Retina (tissue), 1 donor: Measurements from ENCODE around the gene JARID2.
"Not testable (repeated sequence)": the region's sequence is repeated elsewhere in the genome, so short reads cannot be mapped to it uniquely, and the experiment has no call there.

Experiments used
- DNase-seq: peaks from one replicate; pipeline ENCODE4 v3.0.0-alpha.2; 2016

JARID2 gene

DNA sequence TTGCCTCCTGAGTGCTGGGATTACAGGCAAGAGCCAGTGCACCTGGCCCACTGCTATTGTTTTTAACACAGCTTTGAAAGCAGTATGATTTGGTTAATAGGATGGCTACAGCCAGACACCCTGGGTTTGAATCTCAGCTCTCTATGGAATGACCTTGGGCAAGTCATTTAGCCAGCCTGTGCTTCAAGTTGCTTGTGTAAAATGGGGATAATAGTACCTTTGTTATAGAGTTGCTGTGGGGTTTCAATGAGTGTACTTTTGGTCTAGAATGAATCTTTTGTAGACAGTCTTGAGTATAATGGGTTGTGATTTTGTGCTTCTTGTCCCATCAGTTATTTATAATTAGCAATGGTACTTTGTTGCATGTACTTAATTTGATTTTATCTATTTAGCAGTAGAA, 70.9 kb downstream of the JARID2 start:
- no peak for DNase-seq

DNA sequence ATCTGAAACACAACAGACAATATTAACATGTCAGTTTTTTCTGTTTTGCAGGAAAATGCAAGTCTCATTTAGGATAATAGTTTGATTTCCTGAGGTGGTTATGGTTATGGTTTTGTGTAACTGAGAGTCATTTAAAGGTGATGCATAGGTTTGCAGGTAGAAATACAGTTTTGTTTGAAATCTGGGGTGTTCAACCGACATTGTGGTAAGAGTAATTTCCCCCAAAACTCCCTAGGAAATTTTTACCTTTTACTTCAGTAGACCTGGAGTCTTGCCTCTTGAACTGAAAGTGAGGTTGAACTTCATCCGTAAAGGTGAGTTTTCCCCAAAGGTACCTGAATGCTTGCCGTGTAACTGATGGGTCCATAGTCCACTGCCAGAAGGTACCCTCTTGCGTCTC, 71.4 kb downstream of the JARID2 start:
- no peak for DNase-seq

DNA sequence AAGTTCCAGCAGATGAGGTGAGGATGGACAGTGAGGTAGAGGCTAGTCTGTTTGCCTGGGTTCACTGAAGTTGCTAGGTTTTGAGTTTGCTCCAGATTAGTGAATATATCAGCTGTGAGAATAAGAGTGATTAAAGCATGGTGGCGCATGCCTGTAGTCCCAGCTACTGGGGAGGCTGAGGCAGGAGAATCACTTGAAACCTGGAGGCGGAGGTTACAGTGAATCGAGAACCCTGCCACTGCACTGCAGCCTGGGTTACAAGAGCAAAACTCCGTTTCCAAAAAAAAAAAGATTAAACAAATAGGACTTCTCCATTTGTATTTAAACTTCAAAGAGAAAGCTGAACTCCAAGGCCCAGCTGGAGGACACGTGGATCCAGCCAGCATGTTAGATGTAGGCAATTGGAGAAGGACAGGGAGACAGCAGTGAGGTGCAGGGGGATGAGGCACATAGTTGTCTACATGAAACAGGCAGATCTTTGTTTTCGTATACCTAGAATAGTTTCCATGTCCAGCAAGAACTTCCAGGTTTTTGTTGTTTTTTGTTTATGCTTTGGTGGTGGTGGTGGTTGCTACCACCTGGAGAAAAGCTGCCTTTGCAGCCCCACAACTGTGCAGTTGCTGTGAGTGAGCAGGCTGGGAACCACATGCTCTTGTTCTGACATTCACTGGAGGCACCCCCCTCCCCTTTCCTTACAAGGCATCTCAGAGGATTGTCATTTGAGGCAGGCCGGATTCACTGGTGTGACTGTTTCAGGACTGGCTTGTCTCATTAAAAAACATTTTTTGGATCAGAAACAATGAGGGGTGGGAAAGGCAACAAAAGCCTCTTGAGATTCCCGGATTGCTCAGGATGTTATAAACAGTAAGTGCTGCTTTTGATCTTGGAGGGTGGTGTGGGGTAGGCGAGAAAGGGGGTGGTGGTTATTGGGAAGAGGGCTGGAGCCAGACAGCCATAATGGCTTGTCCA, 72.3 kb downstream of the JARID2 start:
- peak; percentile 62 for DNase-seq

DNA sequence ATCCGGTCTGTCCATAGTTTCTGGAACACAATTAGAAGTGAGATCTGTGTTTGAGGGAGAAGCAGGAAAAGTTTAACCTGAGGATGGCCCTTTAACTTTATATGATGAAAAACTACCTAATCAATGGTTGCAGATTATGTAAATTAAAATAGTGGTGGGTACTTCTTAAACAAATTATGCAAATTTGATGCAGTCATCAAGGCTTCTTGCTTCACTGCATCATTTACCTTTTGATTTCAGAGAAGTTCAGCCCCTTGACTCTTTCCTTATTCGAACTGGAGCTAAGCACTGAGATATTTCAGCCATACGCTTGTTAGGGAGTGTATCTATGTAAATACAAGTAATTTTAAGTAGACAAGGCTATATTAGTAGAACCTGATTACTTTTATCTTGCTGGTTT, 73.8 kb downstream of the JARID2 start:
- no peak for DNase-seq

DNA sequence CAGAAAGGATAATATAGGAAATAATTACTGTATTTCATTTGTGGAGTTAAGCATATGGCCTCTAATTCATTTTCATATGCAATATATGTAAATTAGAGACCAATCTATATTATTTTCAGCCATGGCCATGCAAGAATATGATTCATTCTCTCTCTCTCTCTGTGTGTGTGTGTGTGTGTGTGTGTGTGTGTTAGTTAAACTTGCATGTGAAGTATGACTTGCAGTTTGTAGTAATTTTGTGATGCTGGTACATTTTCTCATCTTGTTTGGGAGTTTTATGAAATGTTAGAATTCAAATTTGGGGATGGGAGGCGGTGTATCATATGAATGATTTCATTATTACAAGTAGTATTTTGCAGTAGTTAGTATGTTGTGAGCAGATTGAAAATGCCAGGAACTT, 74.8 kb downstream of the JARID2 start:
- DNase-seq, result no peak

DNA sequence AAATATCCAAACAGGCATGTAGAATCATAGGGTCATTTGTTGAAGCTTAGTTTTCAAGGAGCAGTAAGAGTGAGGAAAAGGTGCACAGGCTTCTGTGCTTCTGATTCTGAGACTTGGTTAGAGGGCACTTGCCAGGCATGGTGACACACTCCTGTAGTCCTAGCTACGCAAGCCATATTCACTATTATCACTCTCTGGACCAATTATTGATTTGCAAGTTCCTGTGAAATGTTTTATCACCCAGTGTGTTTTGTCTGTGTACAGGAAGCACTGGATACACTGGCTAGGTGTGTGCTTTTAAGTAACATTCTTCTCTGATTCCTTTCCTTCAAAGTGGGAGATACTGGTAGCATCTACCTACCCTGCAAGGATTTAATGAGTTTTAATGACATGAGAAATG, 76.3 kb downstream of the JARID2 start:
- no peak for DNase-seq

DNA sequence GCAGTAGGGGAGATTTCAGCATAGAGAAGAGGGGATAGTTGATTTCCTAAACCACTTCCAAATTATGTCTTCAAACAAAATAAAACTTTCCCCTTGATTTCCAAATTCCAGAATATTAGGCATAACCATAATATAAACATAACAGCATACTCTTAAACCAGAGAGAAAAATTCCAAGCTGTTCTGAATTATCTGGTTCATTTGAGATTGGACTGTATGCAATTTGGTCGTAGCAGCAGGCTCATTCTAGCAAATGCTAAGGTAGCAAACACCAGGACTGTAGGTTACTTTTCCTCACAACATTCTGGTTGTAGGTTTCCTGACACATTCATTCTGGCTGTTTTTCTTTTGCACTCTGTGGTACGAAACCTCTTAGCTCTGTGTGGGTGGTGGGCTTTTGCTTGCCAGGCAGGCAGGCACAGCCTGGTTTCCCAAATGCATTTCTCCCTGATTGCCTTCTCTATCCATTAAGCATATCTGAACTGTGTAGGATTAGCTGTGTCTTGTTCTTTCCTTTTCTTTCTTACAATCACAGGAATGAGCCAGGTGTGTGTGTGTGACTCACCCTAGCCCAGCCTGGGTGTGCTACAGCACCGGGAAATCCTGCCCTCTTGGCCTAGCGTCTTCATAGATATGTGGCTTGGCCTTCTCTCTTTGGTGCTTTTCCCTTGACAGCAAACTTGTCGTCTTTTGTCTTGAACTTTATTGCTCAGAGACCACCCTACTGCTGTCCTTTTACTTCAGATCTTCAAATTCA, 77.1 kb downstream of the JARID2 start:
- no peak for DNase-seq

DNA sequence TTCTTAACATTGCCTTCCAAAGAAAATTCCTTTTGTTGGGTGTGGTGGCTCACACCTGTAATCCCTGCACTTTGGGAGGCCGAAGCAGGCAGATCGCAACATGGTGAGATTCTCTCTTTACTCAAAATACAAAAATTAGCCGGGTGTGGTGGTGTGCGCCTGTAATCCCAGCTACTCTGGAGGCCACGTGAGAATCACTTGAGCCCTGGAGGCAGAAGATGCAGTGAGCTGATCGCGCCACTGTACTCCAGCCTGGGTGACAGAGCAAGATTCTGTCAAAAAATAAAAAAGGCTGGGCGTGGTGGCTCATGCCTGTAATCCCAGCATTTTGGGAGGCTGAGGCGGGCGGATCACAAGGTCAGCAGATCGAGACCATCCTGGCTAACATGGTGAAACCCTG, 77.7 kb downstream of the JARID2 start:
- not testable (repeated sequence) for DNase-seq

DNA sequence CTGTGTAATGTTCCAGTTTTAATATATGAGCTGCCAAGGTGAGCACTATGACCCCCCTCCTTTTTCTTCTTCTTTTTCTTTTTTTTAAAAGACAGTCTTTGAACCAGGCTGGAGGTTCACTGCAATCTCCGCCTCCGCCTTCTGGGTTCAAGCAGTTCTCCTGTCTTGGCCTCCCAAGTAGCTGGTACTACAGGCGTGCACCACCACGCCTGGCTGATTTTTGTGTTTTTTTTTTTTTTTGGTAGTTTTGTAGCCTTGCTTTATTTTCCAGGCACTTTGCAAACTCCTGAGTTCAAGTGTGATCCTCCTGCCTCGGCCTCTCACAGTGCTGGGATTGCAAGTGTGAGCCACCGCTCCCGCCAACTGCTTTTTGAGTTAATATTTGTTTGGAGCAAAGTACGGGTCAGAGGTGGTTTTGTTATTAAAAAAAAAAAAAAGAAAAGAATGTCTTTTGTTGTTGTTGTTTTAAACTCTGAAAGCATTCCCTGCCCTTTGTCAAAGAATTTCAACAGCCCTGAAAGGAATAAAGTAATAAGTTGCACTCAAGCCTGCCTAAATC, 78.6 kb downstream of the JARID2 start:
- no peak for DNase-seq

DNA sequence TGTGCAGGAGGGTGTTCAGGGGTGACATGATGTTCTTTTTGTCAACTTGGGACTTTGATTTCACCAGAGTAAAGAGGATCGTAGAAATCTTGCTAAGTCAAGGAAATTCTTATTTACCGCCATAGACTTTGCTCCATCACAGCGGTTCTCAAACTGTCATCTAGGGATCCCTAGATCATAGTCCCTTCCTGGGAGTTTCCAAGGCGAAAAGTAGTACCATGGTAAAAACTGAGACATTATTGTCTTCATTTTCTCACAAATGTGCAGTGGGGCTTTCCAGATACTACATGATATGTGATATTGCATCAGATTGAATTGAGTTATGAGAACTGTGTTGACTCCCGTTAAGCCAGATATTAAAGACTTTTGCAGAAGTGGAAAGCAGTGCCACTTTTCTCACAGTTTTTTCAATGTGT, 79.7 kb downstream of the JARID2 start:
- no peak for DNase-seq

DNA sequence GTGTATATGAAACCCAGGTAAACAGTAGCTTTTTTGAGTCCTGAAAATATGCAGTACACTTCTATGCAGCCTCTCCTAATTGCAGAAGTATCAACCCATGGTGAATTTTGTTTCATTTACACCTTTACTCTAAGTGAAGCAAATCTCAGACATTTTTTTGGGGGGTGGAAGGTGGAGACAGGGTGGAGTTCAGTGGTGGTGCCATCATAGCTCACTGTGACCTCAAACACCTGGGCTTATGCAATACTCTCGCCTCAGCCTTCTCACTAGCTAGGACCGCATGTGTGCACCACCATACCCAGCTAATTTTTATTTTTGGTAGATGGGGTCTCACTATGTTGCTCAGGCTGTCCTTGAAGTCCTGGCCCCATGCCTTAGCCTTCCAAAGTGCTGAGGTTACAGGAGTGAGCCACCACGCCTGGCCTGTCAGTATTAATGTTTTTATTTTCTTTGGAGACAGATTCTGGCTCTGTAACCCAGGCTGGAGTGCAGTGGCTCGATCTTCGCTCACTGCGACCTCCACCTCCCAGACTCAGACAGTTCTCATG, 80.3 kb downstream of the JARID2 start:
- DNase-seq, result no peak

DNA sequence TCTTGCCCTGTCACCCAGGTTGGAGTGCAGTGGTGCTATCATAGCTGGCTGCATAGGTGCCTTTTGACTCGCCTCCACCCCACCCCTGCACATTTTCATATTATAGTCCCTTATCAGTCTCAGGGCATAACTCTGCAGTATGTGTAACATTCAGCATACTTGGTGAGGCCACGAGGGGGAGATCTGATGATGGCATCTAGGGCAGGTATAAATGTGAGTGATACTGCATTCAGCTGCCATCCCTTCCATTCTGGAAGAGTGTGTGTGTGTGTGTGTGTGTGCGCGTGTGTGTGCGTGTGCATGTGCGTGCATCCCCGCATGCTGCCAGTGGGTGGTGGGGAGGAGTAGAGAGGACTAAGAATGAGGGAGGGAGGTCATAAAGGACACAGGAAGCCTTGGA, 81.4 kb downstream of the JARID2 start:
- no peak for DNase-seq

DNA sequence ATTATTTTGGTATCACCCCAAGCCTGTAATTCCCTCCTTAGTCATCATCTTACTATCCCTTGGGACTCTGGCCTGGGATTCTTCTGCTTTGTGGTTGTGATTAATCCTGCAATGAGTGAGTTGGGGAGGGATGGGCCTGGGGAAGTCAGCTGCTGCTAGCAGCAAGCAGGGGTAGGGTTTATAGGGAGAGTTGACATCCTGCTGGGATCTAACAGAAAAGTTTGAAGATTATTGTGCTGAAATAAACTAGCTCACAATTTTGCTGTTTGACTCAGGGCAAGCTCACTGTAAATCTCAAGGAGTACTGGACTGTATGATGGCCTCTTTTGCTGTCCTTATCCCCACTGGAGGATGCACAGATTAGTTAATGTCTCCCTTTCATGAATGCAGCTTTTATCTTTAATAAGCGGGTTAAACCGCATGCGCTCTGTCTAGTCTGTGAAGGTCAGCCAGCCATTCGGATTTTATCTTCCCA, 83.4 kb downstream of the JARID2 start:
- DNase-seq, result peak; percentile 39

DNA sequence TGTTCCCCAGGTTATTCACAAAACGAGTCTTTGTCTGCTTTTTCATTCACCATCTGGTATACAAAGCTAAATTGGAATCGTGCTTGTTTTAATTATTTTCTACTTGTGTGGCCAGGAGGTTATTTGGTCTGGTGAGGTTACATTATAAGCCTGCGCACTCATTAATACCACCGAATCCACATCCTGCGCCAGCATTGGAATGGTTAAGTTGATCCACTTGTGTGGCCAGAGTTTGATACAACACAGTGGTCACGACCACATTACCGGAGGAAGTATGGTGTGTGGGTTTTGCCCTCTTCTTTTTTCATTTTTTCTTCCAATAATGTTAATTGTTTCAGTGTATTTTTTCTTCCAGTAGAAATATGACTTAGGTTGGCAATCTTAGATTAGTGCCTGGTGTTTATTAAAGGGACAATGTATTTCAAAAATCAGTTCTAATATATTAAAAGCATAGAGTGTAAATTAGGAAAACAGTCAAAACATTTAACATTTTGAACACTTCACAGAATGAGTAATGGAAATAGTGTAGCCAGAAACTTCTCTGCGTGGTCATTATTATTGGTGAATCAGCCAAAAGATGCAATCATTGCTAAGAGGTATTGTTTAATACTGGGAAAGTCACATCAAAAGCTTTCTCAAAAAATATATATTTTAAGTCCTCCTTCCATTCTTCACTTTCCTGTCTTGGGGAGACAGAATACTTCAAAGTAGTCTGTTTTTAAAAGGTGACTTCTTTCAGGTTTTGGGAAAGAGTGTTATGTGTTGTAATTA, 84.5 kb downstream of the JARID2 start:
- DNase-seq, result no peak

DNA sequence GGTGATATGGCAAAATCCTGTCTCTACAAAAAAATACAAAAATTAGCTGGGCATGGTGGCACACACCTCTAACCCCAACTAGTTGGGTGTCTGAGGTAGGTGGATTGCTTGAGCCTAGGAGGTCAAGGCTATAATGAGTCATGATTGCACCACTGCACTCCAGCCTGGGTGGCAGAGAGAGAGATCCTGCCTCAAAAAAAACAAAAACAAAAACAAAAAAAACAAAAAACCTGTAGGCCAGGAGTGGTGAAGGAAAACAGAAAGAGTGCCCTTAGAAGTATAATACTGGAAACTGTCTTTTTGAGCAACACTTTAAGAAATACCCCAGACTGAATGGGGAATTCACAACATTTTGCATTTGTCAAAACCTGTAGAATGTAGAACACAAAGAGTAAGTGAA, 85.3 kb downstream of the JARID2 start:
- DNase-seq, result no peak

DNA sequence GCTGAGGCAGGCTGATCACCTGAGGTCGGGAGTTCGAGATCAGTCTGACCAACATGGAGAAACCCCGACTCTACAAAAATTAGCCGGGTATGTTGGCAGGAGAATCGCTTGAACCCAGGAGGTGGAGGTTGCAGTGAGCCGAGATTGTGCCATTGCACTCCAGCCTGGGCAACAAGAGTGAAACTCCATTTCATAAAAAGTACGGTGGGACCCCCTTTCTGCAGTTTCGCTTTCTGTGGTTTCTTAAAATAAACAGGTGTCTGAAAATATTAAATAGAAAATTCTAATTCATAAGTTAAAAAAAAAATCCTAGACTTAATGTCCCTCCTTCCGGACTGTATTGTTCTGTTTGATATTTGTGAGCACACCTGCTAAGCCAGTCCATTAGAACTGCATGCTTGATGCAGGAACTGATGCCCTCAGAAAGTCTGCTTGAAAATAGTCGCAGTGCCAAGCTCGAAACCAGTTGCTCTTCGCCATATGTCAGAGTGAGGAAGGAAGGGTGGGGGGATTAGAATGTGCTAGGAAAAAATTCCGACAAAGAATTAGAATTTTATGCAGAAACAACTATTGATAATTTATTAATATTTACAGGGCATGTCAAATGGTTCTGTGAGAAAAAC, 85.9 kb downstream of the JARID2 start:
- no peak for DNase-seq

DNA sequence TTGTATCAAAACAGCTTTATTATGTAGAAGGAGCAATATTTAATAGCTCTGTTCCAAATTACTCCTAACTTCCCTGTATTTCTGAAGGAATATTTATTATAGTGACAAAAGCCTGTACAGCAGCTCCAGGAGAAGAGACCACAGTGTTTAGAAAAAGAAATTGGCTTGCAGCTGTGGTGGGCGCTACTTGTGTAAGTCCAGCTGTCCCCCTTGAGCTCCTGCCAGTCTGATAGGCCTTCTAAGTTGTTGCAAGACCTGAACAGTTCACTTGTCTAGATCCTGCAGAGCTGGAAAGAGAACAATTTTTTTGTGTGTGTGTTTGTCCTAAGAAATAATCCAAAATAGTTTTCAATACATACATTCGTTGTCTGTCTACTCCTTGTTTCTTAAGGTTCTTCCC, 86.6 kb downstream of the JARID2 start:
- no peak for DNase-seq

DNA sequence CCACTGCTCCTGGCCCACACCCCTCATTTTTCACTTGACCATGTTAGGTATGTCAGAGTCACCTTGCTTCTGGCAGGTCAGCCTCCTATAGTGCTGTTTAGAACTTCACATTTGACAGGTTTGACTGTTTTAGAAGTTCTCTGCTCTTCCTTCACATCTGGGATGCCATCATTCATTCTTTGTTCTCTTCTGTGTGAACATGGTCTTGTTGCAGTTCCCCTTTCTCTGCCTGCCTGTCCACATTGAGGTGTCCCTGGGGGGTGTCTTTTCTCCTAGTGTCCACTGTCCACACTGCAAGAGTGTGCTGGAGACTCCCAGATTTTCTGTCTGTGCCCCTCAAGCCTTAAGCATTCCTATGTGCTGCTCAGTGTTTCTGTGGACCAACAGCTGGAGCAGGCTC, 89.5 kb downstream of the JARID2 start:
- no peak for DNase-seq

DNA sequence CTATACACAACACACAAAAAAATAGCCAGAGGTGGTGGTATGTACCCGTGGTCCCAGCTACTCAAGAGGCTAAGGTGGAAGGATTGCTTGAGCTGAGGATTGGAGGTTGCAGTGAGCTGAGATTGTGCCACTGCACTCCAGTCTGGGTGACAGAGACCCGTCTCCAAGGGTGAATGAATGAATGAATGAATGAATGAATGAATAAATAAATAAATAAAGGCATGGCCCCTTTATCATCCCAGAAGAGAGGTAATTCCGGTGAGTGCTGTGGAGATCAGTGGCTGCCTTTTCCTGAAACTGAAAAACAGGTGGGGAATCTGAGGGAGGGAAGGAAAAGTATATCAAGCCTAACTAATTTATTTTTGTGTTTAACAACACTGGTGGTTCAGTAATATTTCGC, 90.0 kb downstream of the JARID2 start:
- DNase-seq, result no peak

DNA sequence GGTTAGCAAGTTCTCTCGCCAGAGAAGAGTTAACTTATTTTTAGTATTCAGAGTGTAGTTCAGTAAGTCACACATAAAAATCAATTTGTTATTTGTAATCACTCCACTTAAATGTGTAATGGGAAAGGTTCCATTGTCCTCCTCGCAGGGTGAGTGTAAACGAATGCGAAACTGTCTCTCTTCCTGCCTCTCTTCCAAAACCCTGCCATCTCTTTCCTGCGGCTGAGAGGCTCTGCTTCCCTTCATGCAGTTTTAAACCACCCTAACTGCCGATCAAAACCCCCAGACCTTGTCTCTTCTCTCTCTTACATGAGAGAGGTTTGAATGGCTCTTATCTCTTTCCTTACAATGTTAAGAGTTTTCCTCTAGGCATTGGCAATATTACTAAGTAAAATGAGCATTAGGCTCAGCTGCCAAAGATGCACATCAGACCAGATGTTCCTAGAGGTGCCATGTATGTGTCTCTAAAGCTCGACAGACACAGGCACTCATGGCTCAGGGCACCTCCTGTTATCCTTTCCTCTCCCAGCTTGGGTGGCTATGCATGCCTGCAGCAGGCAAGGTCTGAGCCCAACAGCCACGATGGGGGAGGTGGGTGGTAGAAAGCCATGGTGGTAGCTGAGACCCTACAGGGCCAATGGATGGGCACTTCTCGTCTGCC, 91.2 kb downstream of the JARID2 start:
- no peak for DNase-seq

DNA sequence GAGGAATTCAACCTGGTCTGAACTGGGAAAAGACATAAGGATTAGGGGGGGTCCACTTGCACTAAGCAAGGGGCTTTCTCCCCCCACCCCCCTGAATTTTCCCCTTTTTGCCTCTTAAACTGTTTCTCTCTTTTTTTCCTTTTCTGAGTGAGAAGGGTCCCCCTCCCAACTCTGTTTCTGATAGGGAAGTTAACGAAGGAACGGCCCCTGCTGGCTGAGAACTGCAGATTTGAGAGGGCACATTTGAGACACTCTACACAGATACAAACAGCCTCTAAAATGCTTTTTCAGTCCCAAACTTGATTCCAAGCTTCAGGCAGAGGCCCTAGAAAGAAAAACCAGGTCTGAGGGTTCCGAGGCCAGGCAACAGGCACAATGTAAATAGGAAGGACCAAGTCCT, 91.7 kb downstream of the JARID2 start:
- DNase-seq, result no peak

DNA sequence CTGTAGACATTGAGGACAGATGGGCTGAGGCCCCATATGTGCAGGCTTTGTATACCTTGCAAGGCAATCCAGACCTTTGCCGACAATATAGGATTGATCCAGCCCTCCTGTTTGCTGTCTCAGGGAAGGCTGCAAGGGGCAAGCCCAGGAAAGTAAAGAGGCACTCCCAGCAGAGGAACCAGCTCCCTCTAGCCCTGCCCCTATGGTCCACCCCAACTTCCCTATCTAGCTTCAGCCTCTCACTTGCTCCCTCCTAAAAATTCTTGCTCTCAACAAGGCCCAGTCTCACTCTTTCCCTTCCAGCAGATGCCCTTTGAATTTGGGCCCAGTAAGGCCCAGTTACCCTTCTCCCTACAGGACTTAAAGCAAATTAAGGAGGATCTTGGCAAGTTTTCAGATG, 92.6 kb downstream of the JARID2 start:
- DNase-seq, result no peak
